GM12873 (cell line): Measurements from ENCODE around the gene DCAF17.

Source experiments
- TF ChIP-seq, protein P1 (sequence below): IDR thresholded peaks from 2 replicates; pipeline ENCODE4 v1.5.1; 2012; ENCODE audit warnings: low read depth, mild to moderate bottlenecking, moderate library complexity, low read length, control low read depth; ENCODE audit not compliant: insufficient read depth; ENCODE audit errors: missing control alignments

DCAF17 gene

GRCh38 chr2:171516793-171517192, 82.8 kb downstream of the DCAF17 start:
- TF ChIP-seq, protein P1, sequence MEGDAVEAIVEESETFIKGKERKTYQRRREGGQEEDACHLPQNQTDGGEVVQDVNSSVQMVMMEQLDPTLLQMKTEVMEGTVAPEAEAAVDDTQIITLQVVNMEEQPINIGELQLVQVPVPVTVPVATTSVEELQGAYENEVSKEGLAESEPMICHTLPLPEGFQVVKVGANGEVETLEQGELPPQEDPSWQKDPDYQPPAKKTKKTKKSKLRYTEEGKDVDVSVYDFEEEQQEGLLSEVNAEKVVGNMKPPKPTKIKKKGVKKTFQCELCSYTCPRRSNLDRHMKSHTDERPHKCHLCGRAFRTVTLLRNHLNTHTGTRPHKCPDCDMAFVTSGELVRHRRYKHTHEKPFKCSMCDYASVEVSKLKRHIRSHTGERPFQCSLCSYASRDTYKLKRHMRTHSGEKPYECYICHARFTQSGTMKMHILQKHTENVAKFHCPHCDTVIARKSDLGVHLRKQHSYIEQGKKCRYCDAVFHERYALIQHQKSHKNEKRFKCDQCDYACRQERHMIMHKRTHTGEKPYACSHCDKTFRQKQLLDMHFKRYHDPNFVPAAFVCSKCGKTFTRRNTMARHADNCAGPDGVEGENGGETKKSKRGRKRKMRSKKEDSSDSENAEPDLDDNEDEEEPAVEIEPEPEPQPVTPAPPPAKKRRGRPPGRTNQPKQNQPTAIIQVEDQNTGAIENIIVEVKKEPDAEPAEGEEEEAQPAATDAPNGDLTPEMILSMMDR: no peak

DNA sequence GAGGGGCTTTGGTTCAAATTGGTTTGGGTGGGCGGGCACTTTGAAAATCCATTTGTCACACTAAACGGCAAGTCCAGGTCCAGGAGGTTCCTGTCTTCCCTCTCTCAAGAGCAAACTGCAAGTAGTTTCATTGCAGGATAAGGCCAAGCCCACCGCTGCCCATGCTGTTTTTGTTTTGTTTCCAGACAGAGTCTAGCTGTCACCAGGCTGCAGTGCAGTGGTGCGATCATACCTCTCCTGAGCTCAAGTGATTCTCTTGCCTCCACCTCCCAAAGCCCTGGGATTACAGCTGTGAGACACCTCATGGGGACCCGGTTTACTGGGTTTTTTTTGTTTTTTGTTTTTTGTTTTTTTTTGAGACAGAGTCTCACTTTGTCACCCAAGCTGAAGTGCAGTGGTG, 86.4 kb downstream of the DCAF17 start:
- TF ChIP-seq, protein P1: no peak

DNA sequence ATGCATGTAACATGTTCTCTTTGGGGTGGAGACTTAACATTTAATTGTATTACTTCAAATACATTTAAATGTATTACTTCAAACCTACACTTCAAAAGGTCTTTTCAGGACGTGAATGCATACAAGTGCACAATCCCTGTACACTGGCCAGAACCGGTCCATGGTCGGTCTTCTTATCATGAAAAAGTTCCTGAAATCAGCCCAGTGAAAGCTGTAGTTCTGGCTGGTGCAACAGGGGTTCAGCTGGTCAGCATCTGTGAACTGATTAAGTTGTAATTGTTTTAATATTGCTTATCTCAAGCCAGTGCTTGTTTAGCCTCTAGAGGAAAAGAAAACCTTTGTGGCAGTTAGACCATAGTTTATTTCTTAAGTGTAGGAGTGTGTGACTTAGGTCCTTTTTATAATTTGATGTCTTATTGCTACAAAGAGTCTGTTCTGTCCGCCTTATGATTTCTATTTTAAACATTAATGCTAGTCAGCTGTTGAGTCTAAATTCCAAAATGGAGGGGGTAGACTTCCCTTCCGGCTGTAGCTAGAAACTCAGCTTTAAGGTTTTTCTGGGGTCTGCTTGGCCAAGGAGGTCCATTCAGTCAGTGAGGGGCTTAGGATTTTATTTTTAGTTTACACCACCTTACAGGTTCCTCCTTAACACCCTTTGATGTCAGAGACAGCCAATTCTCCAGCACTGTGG, 87.5 kb downstream of the DCAF17 start:
- TF ChIP-seq, protein P1: no peak

DNA sequence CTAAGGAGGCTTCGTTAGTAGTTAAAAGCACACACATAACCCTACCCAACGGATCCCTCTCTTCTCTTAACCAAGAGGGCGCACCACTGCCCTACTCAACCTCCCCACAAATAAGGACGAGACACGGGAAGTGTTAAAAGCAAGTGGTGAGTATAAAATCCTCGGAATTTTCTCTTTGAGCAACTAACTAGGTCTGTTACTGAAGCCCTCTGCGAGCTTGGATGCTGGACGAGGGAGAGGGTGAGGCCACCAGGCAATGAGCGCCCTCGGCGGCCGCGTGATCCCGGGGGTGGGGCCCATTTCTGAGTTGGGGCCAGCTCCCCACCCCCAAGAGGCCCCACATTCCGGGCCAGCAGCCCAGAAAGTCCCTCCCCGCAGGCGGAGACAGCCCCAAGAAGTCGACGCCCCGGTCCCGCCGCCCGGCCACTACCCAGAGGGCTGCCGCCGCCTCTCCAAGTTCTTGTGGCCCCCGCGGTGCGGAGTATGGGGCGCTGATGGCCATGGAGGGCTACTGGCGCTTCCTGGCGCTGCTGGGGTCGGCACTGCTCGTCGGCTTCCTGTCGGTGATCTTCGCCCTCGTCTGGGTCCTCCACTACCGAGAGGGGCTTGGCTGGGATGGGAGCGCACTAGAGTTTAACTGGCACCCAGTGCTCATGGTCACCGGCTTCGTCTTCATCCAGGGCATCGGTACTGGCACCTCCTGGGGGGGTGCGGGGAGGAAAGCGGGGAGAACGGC, 88.2 kb downstream of the DCAF17 start, which contains the start of gene CYBRD1:
CYBRD1 (plus strand) TSS at position 423 of the 736 bp plus-strand sequence; CDS start at position 495, 72 bp downstream.
- TF ChIP-seq, protein P1: no peak

GRCh38 chr2:171522788-171523087, 88.7 kb downstream of the DCAF17 start:
- TF ChIP-seq, protein P1: no peak

GRCh38 chr2:171523088-171524017, 89.3 kb downstream of the DCAF17 start:
- TF ChIP-seq, protein P1: no peak

DNA sequence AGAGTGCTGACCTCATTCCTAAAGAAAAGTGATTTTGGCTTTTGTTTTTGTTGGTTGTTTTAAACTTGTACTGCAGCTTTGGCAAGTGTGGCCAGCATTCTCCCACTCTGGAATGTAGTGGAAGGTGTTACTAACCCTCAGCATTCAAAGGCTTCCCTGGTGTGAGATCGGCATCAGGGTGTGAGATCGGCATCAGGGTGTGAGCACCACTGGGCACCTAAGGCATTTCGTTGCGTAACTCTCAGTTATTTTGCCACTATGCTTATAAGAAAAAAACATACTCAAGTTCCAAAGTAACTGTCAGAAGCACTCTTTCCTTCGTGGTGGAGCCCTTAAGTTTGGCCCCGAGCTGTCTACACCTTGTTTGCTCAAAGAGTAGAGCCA, 90.0 kb downstream of the DCAF17 start:
- TF ChIP-seq, protein P1: no peak
